Pancreas (tissue), 10 donors: ENCODE measurements around the gene LGALS3BP. TPM values are rescaled to one million over a fixed set of nuclear protein-coding genes. Genes with fewer than 3 reads are reported as not detected.

Experiments used
- ATAC-seq, 4 donors: fragments of 200-7000 bp; cut with Tn5 transposase; one replicate each; pipeline versions ENCODE4 v1.8.0 to v1.9.1; 2020; ENCODE audit warnings: mild to moderate bottlenecking in 4 of 4, moderate library complexity in 4 of 4
- DNase-seq, 6 donors: peaks; one replicate each; pipeline ENCODE4 v3.0.0-alpha.2; 2020
- FAIRE-seq: peaks from 2 replicates; lab custom pipeline; 2012; peaks lifted over from hg19 to GRCh38; lab: Jason Lieb, UNC
- H3K27ac ChIP-seq, 4 donors: fragments of 200-600 bp; sonication (generic); 1 replicate in 3 of 4; 2 replicates in 1 of 4; pipeline versions ENCODE4 v1.5.0 to v1.8.0; 2020
- H3K27me3 ChIP-seq, 4 donors: fragments of 200-600 bp; one replicate each; pipeline ENCODE4 v1.8.0; 2021
- H3K36me3 ChIP-seq, 3 donors: fragments of 200-600 bp; sonication (generic) in 1 of 3; one replicate each; pipeline versions ENCODE4 v1.5.0 to v1.8.0; 2020 to 2021
- H3K4me1 ChIP-seq, 3 donors: fragments of 200-600 bp; one replicate each; pipeline ENCODE4 v1.8.0; 2021
- H3K4me3 ChIP-seq, 4 donors: fragments of 200-600 bp; sonication (generic) in 2 of 4; one replicate each; pipeline versions ENCODE4 v1.5.0 to v1.8.0; 2020 to 2021
- H3K9me3 ChIP-seq, 4 donors: fragments of 200-600 bp; one replicate each; pipeline ENCODE4 v1.8.0; 2021
- WGBS, 2 donors: extraction: QIAGEN DNeasy Blood & Tissue Kit; methylation state at CpG; one replicate each; pipeline ENCODE4 v1.1.7; 2013; 5-methylcytosine and 5-hydroxymethylcytosine counted together
- intact Hi-C, 3 donors: fragments of 100-400 bp; cut with DNase I; formaldehyde crosslinking; loops; one replicate each; pipeline versions ENCODE4 v1.11.1 to v1.14.2; 2022
- polyA plus RNA-seq, 2 donors: library from polyadenylated mRNA; stranded (reverse); fragments of 200-250 nt; gene quantifications; one replicate each; pipeline ENCODE4 v1.2.3, GENCODE V29; 2013
- total RNA-seq, 6 donors: library from RNA; stranded (reverse); fragmentation: NEBNext Ultra II Directional in 4 of 6; extraction: Animal tissue kit (Norgen Biotek cat#: 25700) in 4 of 6; gene quantifications; one replicate each; pipeline versions ENCODE4 v1.2.1 to v1.2.4, GENCODE V29; 2021 to 2023
- TF ChIP-seq, protein P1 (sequence below), 4 donors: fragments of 200-600 bp; sonication (generic) in 3 of 4; IDR thresholded peaks; one replicate each; pipeline versions ENCODE4 v1.5.0 to v1.8.0; 2021; ENCODE audit warnings: antibody characterized with exemption in 4 of 4
- donor health status: healthy with polysubstance abuse.
- donor health status: DM: no; HTN: no; CAD: no; lungs with moderate emphysema.
- donor health status: DM: no; HTN: no; CAD: no.
- donor health status: control.
- donor health status: control.
- donor health status: Bipolar disorder and iron deficiency.
- donor health status: DM: yes; HTN: yes; CAD: no.
- donor health status: DM: no; HTN: no; CAD: no.
- donor health status: DM: no; HTN: no; CAD: no.
- donor health status: DM: yes; HTN: yes; CAD: no.

LGALS3BP gene
- total and polyA plus RNA-seq, 8 donors: 35.3 to 169 (median 77.2) TPM

DNA sequence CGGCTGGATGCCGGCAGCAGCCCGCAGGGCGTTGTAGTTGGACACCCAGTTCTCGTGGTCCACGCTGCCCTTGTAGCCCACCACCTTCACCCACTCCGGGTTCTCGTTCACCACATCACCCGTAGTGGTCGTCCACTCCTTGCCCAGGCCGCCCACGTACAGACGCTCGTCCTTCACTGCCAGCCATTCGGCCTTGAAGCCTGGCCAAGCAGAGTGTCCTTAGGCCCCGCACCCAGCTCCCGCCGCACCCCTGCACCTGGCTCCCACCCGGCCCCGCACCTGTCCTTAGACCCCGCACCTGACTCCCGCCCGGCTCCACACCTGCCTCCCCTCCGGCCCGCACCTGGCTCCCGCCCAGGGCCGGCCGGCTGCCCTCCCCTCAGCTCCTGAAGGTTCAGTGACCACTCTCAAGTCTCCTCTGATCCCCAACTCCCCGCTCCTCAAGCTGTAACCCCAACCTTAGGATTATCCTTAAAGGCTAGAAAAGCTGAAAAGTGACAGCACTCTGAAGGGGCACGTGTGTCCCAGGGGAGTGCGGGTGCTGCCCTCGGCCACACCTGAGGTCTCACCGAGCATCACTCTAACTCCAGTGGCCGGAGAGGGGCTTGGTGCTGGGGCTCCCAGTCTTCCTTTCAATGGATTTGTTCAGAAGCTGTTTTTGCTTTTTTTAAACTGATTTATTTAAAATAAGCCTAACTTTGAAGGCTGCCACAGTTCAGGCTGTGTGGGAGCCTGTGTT lies 15.5 kb upstream of the LGALS3BP start:
- Histone ChIP-seq H3K9me3 (no peaks in the 10 kb centered on the region), H3K4me3 (no peak overlapping the region), H3K36me3 (peaks cover 0 to 17% (median 0%) of the 10 kb centered on the region in 3 donors), H3K4me1 (peaks cover 8 to 13% (median 10%) of the 10 kb centered on the region in 3 donors), H3K27ac (peak overlapping the region in 2 of 4 donors; percentile 15 to 39), H3K27me3 (no peaks in the 10 kb centered on the region)
- no peak for ATAC-seq
- peak in 4 of 6 donors; percentile 10 to 70 (median 50) for DNase-seq
- no peak for FAIRE-seq
- WGBS, 2 donors: 88% methylated on average over 34 of the region's 34 CpGs
- intact Hi-C loops: no loop called here
- TF ChIP-seq, protein P1, sequence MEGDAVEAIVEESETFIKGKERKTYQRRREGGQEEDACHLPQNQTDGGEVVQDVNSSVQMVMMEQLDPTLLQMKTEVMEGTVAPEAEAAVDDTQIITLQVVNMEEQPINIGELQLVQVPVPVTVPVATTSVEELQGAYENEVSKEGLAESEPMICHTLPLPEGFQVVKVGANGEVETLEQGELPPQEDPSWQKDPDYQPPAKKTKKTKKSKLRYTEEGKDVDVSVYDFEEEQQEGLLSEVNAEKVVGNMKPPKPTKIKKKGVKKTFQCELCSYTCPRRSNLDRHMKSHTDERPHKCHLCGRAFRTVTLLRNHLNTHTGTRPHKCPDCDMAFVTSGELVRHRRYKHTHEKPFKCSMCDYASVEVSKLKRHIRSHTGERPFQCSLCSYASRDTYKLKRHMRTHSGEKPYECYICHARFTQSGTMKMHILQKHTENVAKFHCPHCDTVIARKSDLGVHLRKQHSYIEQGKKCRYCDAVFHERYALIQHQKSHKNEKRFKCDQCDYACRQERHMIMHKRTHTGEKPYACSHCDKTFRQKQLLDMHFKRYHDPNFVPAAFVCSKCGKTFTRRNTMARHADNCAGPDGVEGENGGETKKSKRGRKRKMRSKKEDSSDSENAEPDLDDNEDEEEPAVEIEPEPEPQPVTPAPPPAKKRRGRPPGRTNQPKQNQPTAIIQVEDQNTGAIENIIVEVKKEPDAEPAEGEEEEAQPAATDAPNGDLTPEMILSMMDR (IDR thresholded peaks at IDR 0.05): no peak

DNA sequence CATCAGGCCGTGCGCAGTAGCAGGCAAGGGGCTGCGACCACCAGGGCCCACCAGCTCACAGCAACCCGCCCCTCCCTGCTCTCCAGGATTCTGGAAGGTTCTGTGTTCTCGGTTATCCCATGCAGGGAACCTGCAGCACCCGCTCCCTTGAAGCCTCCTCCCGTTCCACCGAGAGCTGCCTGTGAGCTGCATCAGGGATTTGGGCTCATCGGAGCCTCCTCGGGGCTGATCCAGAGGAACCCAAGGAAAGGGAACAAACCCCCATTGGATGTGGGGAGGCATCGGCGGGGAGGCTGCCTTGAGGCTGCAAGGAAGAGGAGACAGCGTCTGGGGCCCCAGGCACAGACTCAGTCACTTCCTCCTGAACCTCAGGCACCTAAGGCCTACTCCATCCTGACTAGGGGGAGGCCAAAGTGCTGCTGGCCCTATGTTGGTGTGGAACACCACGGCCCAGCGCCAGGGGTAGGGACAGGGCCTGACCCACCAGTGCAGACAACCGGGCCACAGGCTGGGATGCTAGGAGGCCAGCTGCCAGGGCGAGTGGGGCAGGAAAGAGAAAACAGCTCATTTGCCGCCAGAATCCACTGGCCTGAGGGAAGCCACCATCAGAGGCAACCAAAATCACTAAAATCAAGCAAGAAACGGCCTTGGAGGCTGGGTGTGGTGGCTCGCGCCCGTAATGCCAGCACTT lies 14.4 kb upstream of the LGALS3BP start:
- TF ChIP-seq, protein P1 (IDR thresholded peaks at IDR 0.05): no peak
- ATAC-seq (no peak), DNase-seq (peak in 4 of 6 donors; percentile 6 to 69 (median 38)), FAIRE-seq (no peak)
- no peak overlapping the region for H3K4me3 ChIP-seq
- peaks cover 8 to 13% (median 10%) of the 10 kb centered on the region in 3 donors for H3K4me1 ChIP-seq
- 94 to 97% methylated on average over 18 to 22 of the region's 22 CpGs for WGBS, 2 donors
- H3K36me3 ChIP-seq: peaks cover 0 to 17% (median 0%) of the 10 kb centered on the region in 3 donors
- H3K9me3 ChIP-seq: no peaks in the 10 kb centered on the region
- H3K27ac ChIP-seq: no peak overlapping the region
- intact Hi-C loops: no loop called here
- no peaks in the 10 kb centered on the region for H3K27me3 ChIP-seq

DNA sequence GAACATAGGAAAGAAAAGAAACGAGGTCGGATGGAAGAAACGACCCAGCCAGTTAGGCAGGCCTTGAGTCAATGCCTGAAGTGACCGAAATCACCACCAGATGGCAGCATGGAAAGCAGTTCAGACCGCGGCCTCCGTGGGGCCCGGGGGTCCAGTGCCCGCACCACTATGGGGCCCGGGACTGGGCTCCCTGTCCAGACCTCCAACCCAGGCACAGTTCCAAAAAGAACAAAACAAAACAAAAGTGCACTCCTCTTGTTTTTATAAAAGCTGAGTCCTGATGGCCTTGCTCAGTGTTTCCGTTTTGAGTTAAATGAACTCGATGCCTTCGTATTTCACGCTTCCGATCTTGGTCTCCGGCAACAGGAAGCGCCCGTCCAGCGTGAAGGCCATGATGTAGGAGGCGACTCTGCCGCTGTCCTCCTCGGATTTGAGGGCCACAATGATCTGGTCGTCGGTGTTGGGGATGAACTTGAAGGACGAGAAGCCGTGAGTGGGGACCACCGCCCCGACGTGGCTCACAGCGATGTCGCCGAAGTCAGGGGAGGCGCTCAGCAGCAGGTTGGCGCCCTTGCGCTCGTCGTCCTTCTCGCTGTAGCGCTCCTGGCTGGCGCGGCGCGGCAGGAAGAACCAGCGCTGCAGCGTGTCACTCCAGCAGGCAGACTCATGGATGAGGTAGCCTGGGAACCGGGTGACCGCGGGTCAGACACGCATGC lies 13.7 kb upstream of the LGALS3BP start:
- peak; percentile 22 to 63 (median 56) for ATAC-seq
- Histone ChIP-seq H3K4me3 (no peak overlapping the region), H3K9me3 (no peaks in the 10 kb centered on the region), H3K27me3 (no peaks in the 10 kb centered on the region), H3K4me1 (peaks cover 8 to 13% (median 10%) of the 10 kb centered on the region in 3 donors), H3K27ac (no peak overlapping the region), H3K36me3 (peaks cover 0 to 17% (median 0%) of the 10 kb centered on the region in 3 donors)
- FAIRE-seq: no peak
- intact Hi-C loops: no loop called here
- WGBS, 2 donors: 75% methylated on average over 49 of the region's 49 CpGs
- peak in 4 of 6 donors; percentile 30 to 75 (median 64) for DNase-seq
- TF ChIP-seq, protein P1 (IDR thresholded peaks at IDR 0.05): peak; percentile 64 to 69 (median 66)

DNA sequence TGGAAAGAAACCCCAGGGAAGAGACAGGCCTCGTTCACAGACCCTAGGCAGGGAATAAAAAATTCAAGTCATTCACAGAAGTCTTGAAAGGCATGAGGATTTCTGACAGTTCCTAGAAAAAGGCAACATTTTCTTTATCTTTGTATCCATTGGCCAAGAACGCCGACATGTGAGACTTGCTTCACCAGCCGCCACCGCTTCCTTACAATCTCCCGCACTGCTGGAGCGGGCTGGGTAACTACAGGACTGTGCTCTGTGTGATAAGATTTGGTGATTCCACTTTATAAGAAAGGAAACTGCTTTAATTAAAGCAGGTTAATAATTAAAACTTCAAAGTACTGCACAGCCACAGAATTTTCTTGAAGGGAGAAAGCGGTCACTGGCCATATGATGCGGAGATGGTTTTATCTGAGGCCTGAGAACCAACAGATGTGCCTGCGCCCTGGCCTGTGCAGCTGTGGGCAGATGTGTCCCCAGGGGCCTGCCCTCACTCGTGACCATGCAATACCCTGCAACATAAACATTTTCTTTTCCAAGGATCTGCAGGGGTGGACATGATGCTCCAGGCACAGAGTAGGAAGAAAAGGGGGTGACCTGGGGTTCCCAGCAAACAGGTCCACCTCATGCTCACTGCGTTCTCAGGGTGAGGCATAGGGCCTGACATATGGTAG lies 13.0 kb upstream of the LGALS3BP start:
- ATAC-seq: no peak
- no peak overlapping the region for H3K27ac ChIP-seq
- intact Hi-C loops: no loop called here
- no peak for FAIRE-seq
- TF ChIP-seq, protein P1 (IDR thresholded peaks at IDR 0.05): no peak
- no peaks in the 10 kb centered on the region for H3K27me3 ChIP-seq
- H3K4me1 ChIP-seq: peaks cover 12 to 20% (median 16%) of the 10 kb centered on the region in 3 donors
- 75 to 80% methylated on average over 12 of the region's 12 CpGs for WGBS, 2 donors
- DNase-seq: peak in 4 of 6 donors; percentile 6 to 34 (median 14)
- H3K36me3 ChIP-seq: peaks cover 0 to 17% (median 0%) of the 10 kb centered on the region in 3 donors
- H3K9me3 ChIP-seq: no peaks in the 10 kb centered on the region
- no peak overlapping the region for H3K4me3 ChIP-seq
